Measurements from ENCODE around the gene PBX4.
A peak's percentile ranks its signal among the peaks of the same experiment; 100 is the strongest.

PBX4 gene

GRCh38 chr19:19553670-19554069 is 64.8 kb downstream of the PBX4 start:
- no peak for DNase-seq

- DNase-seq = no peak
These were observed 65.7 kb downstream of the PBX4 start for GRCh38 chr19:19552798-19553197.

GRCh38 chr19:19551853-19552192 is 66.7 kb downstream of the PBX4 start:
- no peak for DNase-seq

DNA sequence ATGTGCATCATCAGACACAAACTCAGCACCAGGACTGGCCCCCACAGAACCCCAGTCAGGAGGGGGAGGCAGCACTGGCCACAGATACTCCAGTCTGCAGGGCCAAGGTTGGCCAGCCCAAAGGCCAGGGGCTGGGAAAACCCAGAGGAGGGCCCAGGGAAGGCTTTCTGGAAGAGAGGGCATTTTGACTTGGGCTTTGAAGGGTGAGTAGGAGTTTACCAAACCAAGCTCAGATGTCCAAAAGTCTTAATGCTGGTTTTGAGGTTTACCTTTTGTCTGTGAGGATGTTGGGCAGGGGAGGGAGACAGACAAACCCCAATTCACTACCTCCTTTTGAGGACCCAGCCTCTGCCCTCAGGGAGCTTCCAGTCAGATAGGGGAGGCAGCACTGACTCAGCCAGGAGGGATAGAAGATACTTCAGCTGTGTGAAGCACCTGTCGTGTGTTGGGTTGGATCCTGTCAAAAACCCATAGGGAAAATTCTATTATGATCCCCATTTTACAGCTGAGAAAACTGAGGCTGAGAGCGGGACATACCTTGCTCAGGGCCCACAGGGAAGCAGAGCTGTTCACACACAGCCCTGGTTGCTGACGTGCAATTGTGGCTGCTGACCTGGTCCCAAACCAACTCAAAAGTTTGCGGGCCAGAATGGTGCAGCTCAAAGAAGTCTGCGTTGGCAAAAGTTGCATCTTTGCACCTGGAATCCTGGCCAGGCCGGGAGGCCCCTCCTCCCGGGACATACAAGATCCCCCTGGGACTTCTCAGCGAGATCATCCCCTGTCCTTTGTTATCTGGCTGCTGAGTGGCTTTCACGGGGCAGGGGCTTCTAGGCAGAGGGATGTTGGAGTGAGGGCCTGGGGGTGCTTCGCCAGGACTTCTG is 67.3 kb downstream of the PBX4 start:
- no peak for DNase-seq

DNA sequence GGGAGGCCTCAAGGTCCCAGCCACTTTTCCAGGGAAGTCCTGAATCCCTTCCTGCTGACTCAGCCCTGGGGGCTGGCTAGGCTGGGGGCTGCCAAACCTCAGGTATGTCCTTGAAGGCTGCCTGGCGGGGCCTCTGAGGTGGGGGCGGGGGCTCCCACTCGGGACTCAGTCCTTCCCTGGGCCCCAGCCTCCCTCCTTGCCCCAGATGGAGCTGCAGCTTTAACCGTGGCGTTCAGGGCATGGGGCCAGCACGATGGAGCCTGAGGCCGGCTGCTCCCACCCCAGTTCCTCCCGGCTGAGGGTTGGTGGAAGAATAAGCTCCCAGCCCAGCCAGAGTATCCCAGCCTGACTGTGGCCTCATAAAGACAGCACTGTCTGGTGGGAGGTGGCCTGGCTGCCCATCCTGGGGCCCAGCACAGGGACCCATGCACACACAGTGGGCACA is 68.0 kb downstream of the PBX4 start:
- no peak for DNase-seq

- no peak for DNase-seq
These were observed 68.6 kb downstream of the PBX4 start for GRCh38 chr19:19549804-19550464.

- no peak for DNase-seq
These were observed 69.3 kb downstream of the PBX4 start for GRCh38 chr19:19548915-19549759.

DNA sequence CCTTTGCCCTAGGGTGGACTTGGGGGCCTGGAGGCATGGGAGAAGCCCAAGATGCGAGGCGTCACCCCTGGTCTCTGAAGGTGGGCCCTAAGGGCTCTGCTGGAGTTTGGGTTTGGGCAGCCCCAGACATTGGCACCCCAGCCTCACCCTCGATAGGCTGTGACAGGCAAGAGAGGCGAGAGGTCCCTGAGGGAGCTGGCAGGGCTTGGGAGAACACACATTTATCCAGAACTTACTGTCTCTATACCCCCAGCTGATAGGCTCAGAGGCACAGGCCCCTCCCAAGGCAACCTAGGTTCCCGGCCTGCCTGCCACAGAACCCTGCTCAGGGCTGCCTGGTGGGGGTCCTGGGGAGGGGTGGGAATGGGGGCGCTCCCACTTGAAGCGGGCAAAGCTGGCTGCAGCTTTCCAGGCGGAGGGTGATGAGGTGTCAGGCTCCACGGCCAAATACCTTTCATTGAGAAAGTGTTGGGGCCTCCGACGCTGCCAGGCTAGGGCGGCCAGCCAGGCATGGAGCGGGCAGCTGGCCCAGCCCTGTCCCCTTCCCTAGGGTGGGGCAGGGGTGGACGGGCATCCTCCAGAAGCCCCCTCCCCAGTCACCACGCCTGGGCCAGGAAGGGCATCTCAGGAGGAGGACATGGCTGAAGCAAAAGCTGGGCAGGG is 70.7 kb downstream of the PBX4 start:
- DNase-seq = no peak

DNA sequence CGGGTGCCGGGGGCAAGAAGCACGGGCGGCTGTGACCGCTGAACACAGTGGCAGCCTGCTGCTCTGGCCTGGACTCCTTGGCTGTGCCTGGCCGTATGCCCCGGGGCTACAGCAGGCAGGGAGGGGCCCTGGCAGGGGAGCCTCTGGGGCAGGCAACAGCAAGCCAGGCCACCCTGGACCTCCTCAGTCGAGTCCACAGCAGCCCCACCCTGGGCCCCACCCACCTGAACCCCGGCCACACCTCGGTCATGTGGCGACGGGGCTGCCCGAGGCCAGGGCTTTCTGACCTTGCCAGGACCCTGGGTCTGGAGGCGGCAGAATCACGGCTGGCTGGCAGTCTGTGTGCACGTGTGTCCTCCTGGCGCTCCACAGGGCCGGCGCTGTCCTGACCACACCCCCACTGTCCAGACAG is 71.7 kb downstream of the PBX4 start:
- DNase-seq = no peak

DNA sequence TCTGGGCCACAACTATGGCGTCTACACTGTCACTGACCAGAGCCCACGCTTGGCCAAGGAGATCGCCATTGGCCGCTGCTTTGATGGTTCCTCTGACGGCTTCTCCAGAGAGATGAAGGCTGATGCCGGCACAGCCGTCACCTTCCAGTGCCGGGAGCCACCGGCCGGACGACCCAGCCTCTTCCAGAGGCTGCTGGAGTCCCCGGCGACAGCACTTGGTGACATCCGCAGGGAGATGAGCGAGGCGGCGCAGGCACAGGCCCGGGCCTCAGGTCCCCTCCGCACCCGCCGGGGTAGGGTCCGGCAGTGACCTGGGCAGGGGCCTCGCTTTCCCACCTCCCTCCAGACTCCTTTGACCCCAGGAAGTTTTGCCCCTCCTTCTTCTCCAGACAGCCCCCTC is 72.8 kb downstream of the PBX4 start:
- no peak for DNase-seq

DNA sequence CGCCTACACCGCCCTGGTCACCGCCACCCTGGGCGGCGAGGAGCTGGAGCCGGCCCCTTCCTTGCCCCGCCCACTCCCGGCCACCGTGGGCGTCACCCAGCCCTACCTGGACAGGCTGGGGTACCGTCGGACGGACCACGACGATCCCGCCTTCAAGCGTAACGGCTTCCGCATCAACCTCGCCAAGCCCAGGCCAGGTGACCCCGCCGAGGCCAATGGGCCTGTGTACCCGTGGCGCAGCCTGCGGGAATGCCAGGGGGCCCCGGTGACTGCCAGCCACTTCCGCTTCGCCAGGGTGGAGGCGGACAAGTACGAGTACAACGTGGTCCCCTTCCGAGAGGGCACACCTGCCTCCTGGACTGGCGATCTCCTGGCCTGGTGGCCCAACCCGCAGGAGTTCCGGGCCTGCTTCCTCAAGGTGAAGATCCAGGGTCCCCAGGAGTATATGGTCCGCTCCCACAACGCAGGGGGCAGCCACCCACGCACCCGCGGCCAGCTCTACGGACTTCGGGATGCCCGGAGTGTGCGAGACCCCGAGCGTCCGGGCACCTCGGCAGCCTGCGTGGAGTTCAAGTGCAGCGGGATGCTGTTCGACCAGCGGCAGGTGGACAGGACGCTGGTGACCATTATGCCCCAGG is 73.4 kb downstream of the PBX4 start:
- no peak for DNase-seq

DNA sequence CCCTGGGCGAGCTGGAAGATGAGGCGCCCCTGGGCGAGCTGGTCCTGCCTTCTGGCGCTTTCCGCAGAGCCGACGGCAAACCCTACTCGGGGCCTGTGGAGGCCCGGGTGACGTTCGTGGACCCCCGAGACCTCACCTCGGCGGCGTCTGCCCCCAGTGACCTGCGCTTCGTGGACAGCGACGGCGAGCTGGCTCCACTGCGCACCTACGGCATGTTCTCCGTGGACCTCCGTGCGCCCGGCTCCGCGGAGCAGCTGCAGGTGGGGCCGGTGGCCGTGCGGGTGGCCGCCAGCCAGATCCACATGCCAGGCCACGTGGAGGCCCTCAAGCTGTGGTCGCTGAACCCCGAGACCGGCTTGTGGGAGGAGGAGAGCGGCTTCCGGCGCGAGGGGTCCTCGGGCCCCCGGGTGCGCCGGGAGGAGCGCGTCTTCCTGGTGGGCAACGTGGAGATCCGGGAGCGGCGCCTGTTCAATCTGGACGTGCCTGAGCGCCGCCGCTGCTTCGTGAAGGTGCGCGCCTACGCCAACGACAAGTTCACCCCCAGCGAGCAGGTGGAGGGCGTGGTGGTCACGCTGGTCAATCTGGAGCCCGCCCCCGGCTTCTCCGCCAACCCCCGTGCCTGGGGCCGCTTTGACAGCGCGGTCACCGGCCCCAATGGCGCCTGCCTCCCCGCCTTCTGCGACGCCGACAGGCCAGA is 74.1 kb downstream of the PBX4 start:
- DNase-seq = no peak

DNA sequence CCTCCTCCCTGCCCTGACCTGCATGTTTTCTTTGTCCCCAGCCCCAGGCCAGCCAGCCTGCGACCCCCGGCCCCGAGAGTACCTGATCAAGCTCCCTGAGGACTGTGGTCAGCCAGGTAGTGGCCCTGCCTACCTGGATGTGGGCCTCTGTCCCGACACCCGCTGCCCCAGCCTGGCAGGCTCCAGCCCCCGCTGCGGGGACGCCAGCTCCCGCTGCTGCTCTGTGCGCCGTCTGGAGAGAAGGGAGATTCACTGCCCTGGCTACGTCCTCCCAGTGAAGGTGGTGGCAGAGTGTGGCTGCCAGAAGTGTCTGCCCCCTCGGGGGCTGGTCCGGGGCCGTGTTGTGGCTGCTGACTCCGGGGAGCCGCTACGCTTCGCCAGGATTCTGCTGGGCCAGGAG is 74.8 kb downstream of the PBX4 start:
- DNase-seq = no peak

GRCh38 chr19:19543101-19543500 is 75.4 kb downstream of the PBX4 start:
- no peak for DNase-seq

DNA sequence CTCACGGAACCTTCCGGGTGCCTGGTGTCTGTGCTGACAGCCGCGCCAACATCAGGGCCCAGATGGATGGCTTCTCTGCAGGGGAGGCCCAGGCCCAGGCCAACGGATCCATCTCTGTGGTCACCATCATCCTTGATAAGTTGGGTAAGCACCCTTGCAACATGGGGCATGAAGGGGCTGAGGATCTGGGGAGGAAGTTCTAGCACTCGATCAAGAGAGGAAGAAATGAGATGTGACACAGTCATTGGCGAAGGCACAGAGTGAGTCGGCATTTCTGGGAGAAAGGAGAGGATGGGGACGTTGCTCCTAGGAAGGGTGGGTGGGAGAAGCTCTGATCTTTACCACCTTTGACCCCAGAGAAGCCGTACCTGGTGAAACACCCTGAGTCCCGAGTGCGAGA is 76.0 kb downstream of the PBX4 start:
- no peak for DNase-seq

DNA sequence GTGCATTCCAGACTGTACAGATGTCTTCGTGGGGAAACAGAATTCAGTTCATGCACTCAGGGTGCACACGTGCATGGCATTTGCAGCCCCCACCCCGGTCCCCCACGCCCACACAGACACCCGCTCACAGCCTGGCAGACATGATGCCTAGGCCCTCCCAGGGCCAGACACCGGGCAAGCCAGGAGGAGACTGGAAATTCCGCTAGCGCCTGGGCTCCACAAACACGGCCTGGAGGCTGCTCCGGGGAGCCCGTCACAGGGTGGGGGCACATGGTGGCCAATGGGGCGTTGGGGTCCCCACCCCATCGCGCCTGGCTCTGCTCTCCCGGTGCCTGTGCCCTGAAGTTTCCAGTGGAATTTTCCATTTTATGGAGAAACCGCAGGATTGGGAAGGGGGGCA is 76.9 kb downstream of the PBX4 start:
- no peak for DNase-seq

DNA sequence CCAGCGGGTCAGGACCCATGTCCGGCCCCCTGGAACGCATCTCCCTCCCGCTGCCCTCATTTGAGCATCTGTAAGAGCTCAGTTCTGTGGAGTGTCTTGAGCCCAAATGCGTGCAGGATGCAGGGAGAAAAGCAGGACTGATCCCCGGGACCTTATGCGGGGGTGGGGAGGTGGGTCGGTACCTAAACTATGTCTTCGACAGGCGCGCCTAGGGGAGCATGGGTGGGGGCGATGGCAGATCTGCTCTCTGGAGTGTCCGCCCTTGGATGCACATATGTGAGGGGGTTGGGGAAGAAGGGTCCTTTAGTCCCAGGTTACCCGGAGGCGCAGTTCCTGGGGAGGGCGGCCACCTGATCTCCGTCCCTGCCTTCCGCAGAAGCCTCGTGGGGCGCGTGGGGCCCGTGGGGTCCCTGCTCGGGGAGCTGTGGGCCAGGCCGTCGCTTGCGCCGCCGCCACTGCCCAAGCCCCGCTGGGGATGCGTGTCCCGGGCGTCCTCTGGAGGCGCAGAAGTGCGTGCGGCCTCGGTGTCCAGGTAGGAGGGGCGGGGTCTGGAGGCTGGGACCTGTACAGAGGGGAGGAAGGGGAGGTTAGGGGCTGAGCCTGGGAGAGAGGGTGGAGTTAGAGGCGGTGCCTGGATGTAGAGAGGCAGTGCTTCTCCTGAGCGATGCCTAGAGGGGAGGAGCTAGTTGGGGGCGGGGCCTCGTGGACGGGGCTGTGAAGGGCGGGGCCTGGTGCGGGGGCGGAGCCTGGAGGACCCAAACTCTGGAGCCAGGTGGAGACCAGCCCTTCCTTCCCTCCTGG is 77.6 kb downstream of the PBX4 start:
- peak; percentile 2 for DNase-seq

DNA sequence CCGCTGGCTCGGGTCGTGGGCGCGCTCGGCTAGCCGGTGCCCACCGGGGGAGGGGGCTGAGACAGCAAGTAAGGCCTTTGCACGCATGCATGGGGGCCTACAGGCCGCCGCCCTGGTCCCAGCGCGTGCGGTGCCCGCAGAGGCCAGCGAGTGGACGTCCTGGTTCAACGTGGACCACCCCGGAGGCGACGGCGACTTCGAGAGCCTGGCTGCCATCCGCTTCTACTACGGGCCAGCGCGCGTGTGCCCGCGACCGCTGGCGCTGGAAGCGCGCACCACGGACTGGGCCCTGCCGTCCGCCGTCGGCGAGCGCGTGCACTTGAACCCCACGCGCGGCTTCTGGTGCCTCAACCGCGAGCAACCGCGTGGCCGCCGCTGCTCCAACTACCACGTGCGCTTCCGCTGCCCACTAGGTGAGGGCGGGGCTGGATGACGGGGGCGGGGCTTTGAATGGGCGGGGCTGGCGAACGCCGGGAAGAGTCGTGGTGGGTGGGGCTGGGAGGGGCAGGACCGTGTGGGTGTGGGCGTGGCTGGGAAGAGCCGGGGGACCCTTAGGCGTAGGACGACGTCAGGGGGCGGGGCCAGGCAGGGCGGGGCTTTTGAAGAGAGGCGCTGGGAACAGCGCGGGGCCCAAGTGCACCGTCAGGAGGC is 78.3 kb downstream of the PBX4 start:
- DNase-seq = no peak

DNA sequence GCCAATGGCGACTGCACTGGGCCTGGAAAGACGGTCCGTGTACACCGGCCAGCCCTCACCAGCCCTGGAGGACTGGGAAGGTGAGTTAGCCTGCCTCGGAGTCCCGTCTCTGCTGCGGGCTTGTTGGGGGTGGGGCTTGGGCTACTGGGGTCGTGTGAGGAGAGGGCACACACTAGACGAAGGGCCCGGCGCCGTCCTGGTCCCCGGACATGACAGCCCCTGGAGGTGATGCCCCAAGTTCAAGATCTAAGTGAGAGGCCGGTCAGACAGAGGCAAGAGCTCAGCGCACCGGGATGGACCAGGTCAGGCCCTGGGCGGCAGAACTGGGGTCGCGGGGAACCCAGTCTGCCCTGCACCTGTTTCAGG is 78.8 kb downstream of the PBX4 start:
- DNase-seq = no peak

GRCh38 chr19:19538785-19539166 is 79.7 kb downstream of the PBX4 start:
- DNase-seq = no peak
